ENCODE data around the gene ATIC.
"Not testable (repeated sequence)": the region's sequence is repeated elsewhere in the genome, so short reads cannot be mapped to it uniquely, and the experiment has no call there.

Gene ATIC

GRCh38 chr2:215360059-215360458 lies 48.2 kb downstream of the ATIC start:
- peaks cover 27% of the 10 kb centered on the region for H3K36me3 Mint-ChIP-seq (ENCODE audit: low read depth)
- H3K27ac Mint-ChIP-seq; H3K4me3 Mint-ChIP-seq; intact Hi-C loops (cut with micrococcal nuclease); H3K4me1 Mint-ChIP-seq (ENCODE audit: low read depth); H3K27me3 Mint-ChIP-seq; H3K9me3 Mint-ChIP-seq: not testable (repeated sequence)

DNA sequence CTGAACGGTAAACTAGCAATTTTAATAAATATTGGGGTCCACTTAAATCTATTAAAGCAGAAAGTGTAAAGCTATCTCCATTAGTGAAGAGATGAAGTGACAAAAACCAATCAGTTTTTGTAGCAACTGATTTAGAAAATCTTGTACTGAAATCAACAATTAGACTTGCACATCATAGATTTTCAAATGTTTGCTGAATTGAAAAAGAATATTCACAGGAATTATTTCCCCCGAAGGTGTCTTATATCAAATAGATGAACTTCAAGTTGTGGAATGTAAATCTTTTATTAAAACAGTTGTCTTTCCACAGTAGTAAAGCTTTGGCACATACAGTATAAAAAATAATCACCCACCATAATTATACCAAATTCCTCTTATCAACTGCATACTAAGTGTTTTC lies 48.7 kb downstream of the ATIC start:
- Mint-ChIP-seq H3K27ac (no peak overlapping the region), H3K9me3 (no peaks in the 10 kb centered on the region), H3K4me1 (ENCODE audit: low read depth) (peaks cover 5% of the 10 kb centered on the region), H3K27me3 (no peaks in the 10 kb centered on the region), H3K4me3 (no peak overlapping the region), H3K36me3 (ENCODE audit: low read depth) (peaks cover 27% of the 10 kb centered on the region)
- intact Hi-C loops (cut with micrococcal nuclease) = no loop called here

GRCh38 chr2:215361211-215361875 lies 49.5 kb downstream of the ATIC start:
- Mint-ChIP-seq H3K27ac (no peak overlapping the region), H3K27me3 (no peaks in the 10 kb centered on the region), H3K36me3 (ENCODE audit: low read depth) (peaks cover 27% of the 10 kb centered on the region), H3K4me3 (no peak overlapping the region), H3K9me3 (no peaks in the 10 kb centered on the region), H3K4me1 (ENCODE audit: low read depth) (peaks cover 5% of the 10 kb centered on the region)
- intact Hi-C loops (cut with micrococcal nuclease) = no loop called here

- peaks cover 5% of the 10 kb centered on the region for H3K4me1 Mint-ChIP-seq (ENCODE audit: low read depth)
- no peaks in the 10 kb centered on the region for H3K27me3 Mint-ChIP-seq
- no peak overlapping the region for H3K4me3 Mint-ChIP-seq
- H3K27ac Mint-ChIP-seq = no peak overlapping the region
- no peaks in the 10 kb centered on the region for H3K9me3 Mint-ChIP-seq
- peaks cover 27% of the 10 kb centered on the region for H3K36me3 Mint-ChIP-seq (ENCODE audit: low read depth)
- intact Hi-C loops (cut with micrococcal nuclease) = no loop called here
Observed at GRCh38 chr2:215361876-215362561, 50.2 kb downstream of the ATIC start.

GRCh38 chr2:215362562-215362904 lies 50.7 kb downstream of the ATIC start:
- Mint-ChIP-seq H3K27ac (no peak overlapping the region), H3K4me1 (ENCODE audit: low read depth) (peaks cover 5% of the 10 kb centered on the region), H3K9me3 (no peaks in the 10 kb centered on the region), H3K4me3 (no peak overlapping the region), H3K36me3 (ENCODE audit: low read depth) (peaks cover 27% of the 10 kb centered on the region), H3K27me3 (no peaks in the 10 kb centered on the region)
- intact Hi-C loops (cut with micrococcal nuclease) = no loop called here

- intact Hi-C loops (cut with micrococcal nuclease) = no loop called here
- Mint-ChIP-seq H3K4me1 (ENCODE audit: low read depth) (peaks cover 5% of the 10 kb centered on the region), H3K36me3 (ENCODE audit: low read depth) (peaks cover 27% of the 10 kb centered on the region), H3K27me3 (no peaks in the 10 kb centered on the region), H3K9me3 (no peaks in the 10 kb centered on the region), H3K4me3 (no peak overlapping the region), H3K27ac (no peak overlapping the region)
Observed at GRCh38 chr2:215363039-215363438, 51.2 kb downstream of the ATIC start.

DNA sequence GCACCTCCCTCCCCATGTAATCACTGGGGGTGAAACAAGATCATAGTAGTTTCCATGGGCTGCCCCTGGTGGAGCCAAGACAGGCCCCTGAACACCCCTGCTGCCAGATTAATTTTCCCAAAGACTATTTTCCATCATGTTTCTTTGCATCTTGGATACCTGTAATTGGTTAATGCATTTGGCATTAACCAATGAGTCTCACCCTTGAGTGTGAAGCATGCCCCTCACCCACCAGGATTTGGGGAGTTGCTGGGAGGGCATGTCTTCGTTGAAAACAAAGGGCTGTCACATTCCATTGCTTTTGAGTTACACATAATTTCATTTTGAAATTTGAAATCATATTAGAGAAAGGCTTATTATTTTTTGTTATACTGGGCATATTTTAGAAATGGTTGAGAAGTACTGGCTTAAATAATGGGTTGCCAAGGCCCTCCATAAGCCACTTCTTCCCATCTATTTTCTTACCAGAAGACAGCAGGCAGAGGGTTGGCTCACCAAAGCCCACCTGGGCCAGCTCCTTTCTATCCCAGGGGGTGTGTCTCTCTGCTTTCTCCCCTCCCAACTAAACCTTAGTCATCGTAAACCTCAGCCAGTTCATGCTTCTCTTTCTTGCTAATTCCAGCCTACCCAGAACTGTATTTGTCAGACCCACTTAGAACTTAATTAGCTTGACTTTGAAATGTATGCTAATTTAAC lies 51.8 kb downstream of the ATIC start:
- Mint-ChIP-seq H3K9me3 (no peaks in the 10 kb centered on the region), H3K27me3 (no peaks in the 10 kb centered on the region), H3K36me3 (ENCODE audit: low read depth) (peaks cover 27% of the 10 kb centered on the region), H3K4me3 (no peak overlapping the region), H3K27ac (no peak overlapping the region), H3K4me1 (ENCODE audit: low read depth) (peaks cover 5% of the 10 kb centered on the region)
- intact Hi-C loops (cut with micrococcal nuclease) = no loop called here

DNA sequence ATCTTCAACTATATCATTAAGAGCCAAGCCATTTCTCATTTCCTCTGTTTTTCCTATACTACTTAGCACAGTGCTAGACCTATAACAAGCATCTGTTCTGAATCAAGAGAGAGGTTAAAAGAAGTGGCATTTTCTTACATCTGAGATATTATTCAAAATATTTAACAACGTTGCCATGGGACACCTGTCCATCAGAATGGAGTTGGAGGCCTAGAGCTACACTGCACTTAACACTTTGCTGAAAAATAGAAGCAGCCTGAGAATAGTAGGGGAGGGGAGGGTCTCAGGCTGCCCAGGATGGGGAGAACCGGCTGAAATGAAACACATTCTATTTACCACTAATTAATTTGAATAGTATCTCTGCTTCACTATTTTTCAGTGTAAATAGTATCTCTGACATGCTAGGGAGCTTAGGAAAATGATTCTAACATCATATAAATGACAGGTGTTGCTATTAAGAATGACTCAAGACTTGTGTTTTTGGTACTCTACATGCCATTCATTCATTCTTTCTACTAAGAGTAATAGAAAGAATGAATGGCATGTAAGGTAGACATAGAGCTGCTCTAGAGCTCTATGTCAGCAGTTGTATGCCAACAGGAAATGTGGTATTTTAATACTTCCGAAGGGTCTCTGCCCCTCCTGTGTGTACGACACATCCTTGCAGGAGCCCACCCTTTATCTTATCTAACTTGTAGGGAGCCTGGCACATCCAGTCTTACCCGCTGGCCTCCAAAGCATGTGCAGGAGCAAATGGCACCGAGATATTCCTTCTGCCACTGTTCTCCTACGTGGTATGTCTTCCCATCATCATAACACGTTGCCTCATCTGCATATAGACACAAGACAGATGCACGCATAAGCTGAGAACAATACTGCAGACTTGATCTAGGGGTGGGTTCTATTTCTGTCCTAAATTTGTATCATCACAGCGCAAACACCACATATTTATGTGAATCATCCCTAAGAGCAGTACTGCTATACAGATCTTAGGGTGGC lies 52.6 kb downstream of the ATIC start:
- Mint-ChIP-seq H3K4me1 (ENCODE audit: low read depth) (peaks cover 5% of the 10 kb centered on the region), H3K27ac (no peak overlapping the region), H3K4me3 (no peak overlapping the region), H3K27me3 (no peaks in the 10 kb centered on the region), H3K9me3 (no peaks in the 10 kb centered on the region), H3K36me3 (ENCODE audit: low read depth) (peaks cover 27% of the 10 kb centered on the region)
- intact Hi-C loops (cut with micrococcal nuclease) = no loop called here

GRCh38 chr2:215365184-215365658 lies 53.4 kb downstream of the ATIC start:
- no peaks in the 10 kb centered on the region for H3K27me3 Mint-ChIP-seq
- H3K36me3 Mint-ChIP-seq (ENCODE audit: low read depth) = peaks cover 27% of the 10 kb centered on the region
- H3K4me1 Mint-ChIP-seq (ENCODE audit: low read depth) = peaks cover 5% of the 10 kb centered on the region
- intact Hi-C loops (cut with micrococcal nuclease) = no loop called here
- H3K27ac Mint-ChIP-seq = no peak overlapping the region
- no peaks in the 10 kb centered on the region for H3K9me3 Mint-ChIP-seq
- no peak overlapping the region for H3K4me3 Mint-ChIP-seq

GRCh38 chr2:215366440-215367032 lies 54.7 kb downstream of the ATIC start:
- Mint-ChIP-seq H3K27me3 (no peaks in the 10 kb centered on the region), H3K9me3 (no peaks in the 10 kb centered on the region)

GRCh38 chr2:215367662-215368492 lies 56.0 kb downstream of the ATIC start:
- intact Hi-C loops (cut with micrococcal nuclease) = no loop called here
- Mint-ChIP-seq H3K36me3 (ENCODE audit: low read depth) (peaks cover 26% of the 10 kb centered on the region), H3K27me3 (no peaks in the 10 kb centered on the region), H3K4me1 (ENCODE audit: low read depth) (no peaks in the 10 kb centered on the region), H3K9me3 (no peaks in the 10 kb centered on the region), H3K27ac (no peak overlapping the region), H3K4me3 (no peak overlapping the region)

More at GRCh38 chr2:215366440-215367032, 54.7 kb downstream of the ATIC start:
- intact Hi-C loops (cut with micrococcal nuclease) = no loop called here
- H3K27ac Mint-ChIP-seq = no peak overlapping the region
- peaks cover 32% of the 10 kb centered on the region for H3K36me3 Mint-ChIP-seq (ENCODE audit: low read depth)
- H3K4me1 Mint-ChIP-seq (ENCODE audit: low read depth) = peaks cover under 1% of the 10 kb centered on the region
- H3K4me3 Mint-ChIP-seq = no peak overlapping the region

DNA sequence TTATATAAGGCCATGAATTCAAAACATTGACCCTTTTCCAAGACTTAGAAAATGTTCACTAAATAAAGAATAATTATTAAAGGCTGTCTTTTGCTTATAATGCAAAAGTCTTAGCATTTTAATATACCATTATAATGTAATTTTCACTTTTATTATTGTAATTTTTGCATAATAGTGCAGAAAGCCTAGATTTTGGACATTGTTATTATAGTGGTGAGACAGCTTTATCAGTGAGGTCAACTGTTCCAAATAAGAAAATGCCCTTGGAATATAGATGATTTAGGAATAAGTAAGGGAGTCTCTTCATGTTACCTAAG lies 56.6 kb downstream of the ATIC start:
- peaks cover 20% of the 10 kb centered on the region for H3K36me3 Mint-ChIP-seq (ENCODE audit: low read depth)
- no peaks in the 10 kb centered on the region for H3K9me3 Mint-ChIP-seq
- H3K27me3 Mint-ChIP-seq = no peaks in the 10 kb centered on the region
- no peaks in the 10 kb centered on the region for H3K4me1 Mint-ChIP-seq (ENCODE audit: low read depth)
- no peak overlapping the region for H3K27ac Mint-ChIP-seq
- intact Hi-C loops (cut with micrococcal nuclease) = no loop called here
- H3K4me3 Mint-ChIP-seq = no peak overlapping the region
